K562 (cell line): ENCODE data around the gene CNIH4. TPM values are rescaled to one million over a fixed set of nuclear protein-coding genes. Genes with fewer than 3 reads are reported as not detected.

Experiments
- CBX3 ChIP-seq, 2 experiments: IDR thresholded peaks; 1 replicate in 1 of 2; 2 replicates in 1 of 2; pipeline ENCODE4 v1.6.1; 2012; ENCODE audit warnings: inconsistent platforms in 2 of 2, low read length in 2 of 2, borderline replicate concordance in 1 of 2, control low read depth in 1 of 2
- CC2D1A ChIP-seq: fragments of 450-650 bp; IDR thresholded peaks from 2 replicates; pipeline ENCODE4 v1.6.1; 2017; ENCODE audit warnings: mild to moderate bottlenecking
- CEBPB ChIP-seq: fragments of 450-650 bp; IDR thresholded peaks from 2 replicates; pipeline ENCODE4 v1.6.1; 2016; ENCODE audit warnings: missing genetic modification characterization, missing compliant biosample characterization
- ELF2 ChIP-seq: fragments of 250-450 bp; sonication (Bioruptor Pico); IDR thresholded peaks from 2 replicates; pipeline ENCODE4 v1.5.0; 2021; ENCODE audit warnings: mild to moderate bottlenecking
- HDGF ChIP-seq: fragments of 450-650 bp; IDR thresholded peaks from 2 replicates; pipeline ENCODE4 v1.6.1; 2016
- HMG20B ChIP-seq: fragments of 250-450 bp; sonication (Bioruptor Pico); IDR thresholded peaks from 2 replicates; pipeline ENCODE4 v1.5.0; 2021; ENCODE audit warnings: mild to moderate bottlenecking
- HNRNPL ChIP-seq: fragments of 200-400 bp; formaldehyde crosslinking; IDR thresholded peaks from 2 replicates; pipeline ENCODE4 v1.6.1; 2017; ENCODE audit warnings: low read depth, mild to moderate bottlenecking, low read length
- KDM4B ChIP-seq, 2 experiments: fragments of 450-650 bp in 1 of 2; sonication (generic) in 1 of 2; IDR thresholded peaks; 2 replicates each; pipeline ENCODE4 v1.6.1; 2016 to 2017; ENCODE audit warnings: borderline replicate concordance in 2 of 2, antibody characterized with exemption in 1 of 2, low read depth in 1 of 2, mild to moderate bottlenecking in 1 of 2
- MCM3 ChIP-seq: fragments of 450-650 bp; IDR thresholded peaks from 2 replicates; pipeline ENCODE4 v1.6.1; 2016
- PPARD ChIP-seq: fragments of 250-450 bp; sonication (Bioruptor Pico); IDR thresholded peaks from 2 replicates; pipeline ENCODE4 v1.8.0; 2022; ENCODE audit warnings: inconsistent platforms, mild to moderate bottlenecking, moderate library complexity
- PRPF4 ChIP-seq: fragments of 200-400 bp; formaldehyde crosslinking; IDR thresholded peaks from one replicate; pipeline ENCODE4 v1.6.1; 2017; ENCODE audit warnings: low read length, low read depth, mild to moderate bottlenecking; ENCODE audit not compliant: insufficient read depth, poor library complexity, severe bottlenecking
- SREBF1 ChIP-seq: fragments of 150-350 bp; IDR thresholded peaks from 2 replicates; pipeline ENCODE4 v1.6.1; 2014; ENCODE audit warnings: antibody characterized with exemption, low read depth, low read length, borderline replicate concordance
- SREBF2 ChIP-seq: sonication (generic); formaldehyde crosslinking; IDR thresholded peaks from 2 replicates; pipeline ENCODE4 v1.4.0; 2020; ENCODE audit warnings: mild to moderate bottlenecking, missing genetic modification reagents
- TEAD4 ChIP-seq, 2 experiments: sonication (generic) in 1 of 2; formaldehyde crosslinking in 1 of 2; IDR thresholded peaks; 2 replicates each; pipeline versions ENCODE4 v1.6.1 to v1.8.0; 2012 to 2022; ENCODE audit warnings: borderline replicate concordance in 1 of 2, inconsistent platforms in 1 of 2, low read length in 1 of 2, mild to moderate bottlenecking in 1 of 2, missing genetic modification reagents in 1 of 2
- TOE1 ChIP-seq, 2 experiments: fragments of 450-650 bp in 1 of 2; sonication (generic) in 1 of 2; formaldehyde crosslinking in 1 of 2; IDR thresholded peaks; 2 replicates each; pipeline versions ENCODE4 v1.7.1 to v1.8.0; 2016 to 2022; ENCODE audit warnings: borderline replicate concordance in 2 of 2, mild to moderate bottlenecking in 2 of 2, antibody characterized with exemption in 1 of 2, inconsistent platforms in 1 of 2, low read depth in 1 of 2, missing genetic modification reagents in 1 of 2, moderate library complexity in 1 of 2
- XRCC3 ChIP-seq: fragments of 450-650 bp; IDR thresholded peaks from 2 replicates; pipeline ENCODE4 v1.6.1; 2017; ENCODE audit warnings: mild to moderate bottlenecking, moderate library complexity
- ZBED1 ChIP-seq: IDR thresholded peaks from 2 replicates; pipeline ENCODE4 v1.6.1; 2014
- ZBTB9 ChIP-seq: fragments of 450-650 bp; formaldehyde crosslinking; IDR thresholded peaks from 2 replicates; pipeline ENCODE4 v1.4.0; 2020; ENCODE audit warnings: mild to moderate bottlenecking, moderate library complexity
- ZC3H8 ChIP-seq: fragments of 450-650 bp; IDR thresholded peaks from 2 replicates; pipeline ENCODE4 v1.6.1; 2017
- ZEB2 ChIP-seq: fragments of 450-650 bp; IDR thresholded peaks from 2 replicates; pipeline ENCODE4 v1.6.1; 2016
- ZNF134 ChIP-seq: fragments of 250-450 bp; sonication (Bioruptor Pico); conservative IDR thresholded peaks from 2 replicates; pipeline ENCODE4 v1.4.0; 2020
- ZNF445 ChIP-seq: fragments of 250-450 bp; sonication (Bioruptor Pico); IDR thresholded peaks from 2 replicates; pipeline ENCODE4 v1.4.0; 2020; ENCODE audit warnings: low read depth, mild to moderate bottlenecking, moderate library complexity
- polyA plus RNA-seq, 8 experiments: library from polyadenylated mRNA; depleted of rRNA in 4 of 8; stranded (reverse) in 5 of 8; unstranded in 3 of 8; fragments of >200 nt; fragmentation: Nextera tagmentation in 2 of 8; fragmentation: Illumina TruSeq in 1 of 8; extraction: Ambion mirVana in 2 of 8; extraction: Trizol in 1 of 8; gene quantifications; 2 replicates each; pipeline versions ENCODE4 v1.2.1 to v1.2.3, GENCODE V29; 2011 to 2014; ENCODE audit warnings: inconsistent platforms in 1 of 8, missing spikeins in 1 of 8
- total RNA-seq, 7 experiments: library from RNA; depleted of rRNA in 6 of 7; stranded (reverse); fragments of >200 nt in 6 of 7; fragmentation: Illumina TruSeq in 2 of 7; extraction: Trizol in 2 of 7; gene quantifications; 2 replicates each; pipeline versions ENCODE4 v1.2.1 to v1.2.3, GENCODE V29; 2011 to 2021; ENCODE audit warnings: low replicate concordance in 1 of 7
- TF ChIP-seq, protein P1 (sequence below): fragments of 450-650 bp; formaldehyde crosslinking; IDR thresholded peaks from 2 replicates; pipeline ENCODE4 v1.4.0; 2020; ENCODE audit warnings: mild to moderate bottlenecking, moderate library complexity
- TF ChIP-seq, protein P2 (sequence below), 2 experiments: IDR thresholded peaks in 1 of 2; conservative IDR thresholded peaks in 1 of 2; 2 replicates each; pipeline ENCODE4 v1.6.1; 2016; ENCODE audit warnings: low read depth in 2 of 2, mild to moderate bottlenecking in 1 of 2, missing compliant biosample characterization in 1 of 2, missing genetic modification characterization in 1 of 2, moderate library complexity in 1 of 2

Gene CNIH4
- total and polyA plus RNA-seq, 9 of the 15 experiments (the other 6 are each of a cell fraction or from before 2014, with no cell fraction given), result 41.3 to 266 (median 61.1) TPM

DNA sequence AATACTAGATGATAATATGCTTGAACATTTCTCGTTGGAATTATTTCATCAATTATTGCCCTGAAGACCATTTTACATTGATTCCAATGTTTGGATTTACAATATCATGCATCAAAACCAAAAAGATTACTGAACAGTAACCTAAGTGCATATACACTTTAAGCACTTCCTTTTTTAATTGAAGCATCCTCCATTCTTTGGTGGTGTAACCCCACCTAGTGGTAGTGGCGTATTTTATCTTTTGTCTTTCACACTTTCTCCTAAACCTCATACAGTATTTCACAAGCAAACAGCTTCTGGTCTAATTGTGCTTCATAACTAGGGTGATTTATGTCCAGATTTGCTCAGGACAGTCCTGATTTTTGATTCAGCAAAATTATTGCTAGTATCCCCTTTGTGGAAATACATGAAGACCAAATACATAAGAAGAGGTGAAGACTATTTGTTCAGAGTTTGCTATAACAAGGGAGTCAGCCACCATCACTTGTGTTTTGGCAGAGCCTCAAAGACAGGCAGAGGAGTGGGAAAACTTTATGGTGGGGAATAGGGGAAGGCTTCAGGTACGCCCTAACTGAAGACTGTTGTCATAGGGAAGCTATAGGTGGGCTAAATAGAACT is 23.3 kb upstream of the CNIH4 start (continued):
- TF ChIP-seq, protein P1, sequence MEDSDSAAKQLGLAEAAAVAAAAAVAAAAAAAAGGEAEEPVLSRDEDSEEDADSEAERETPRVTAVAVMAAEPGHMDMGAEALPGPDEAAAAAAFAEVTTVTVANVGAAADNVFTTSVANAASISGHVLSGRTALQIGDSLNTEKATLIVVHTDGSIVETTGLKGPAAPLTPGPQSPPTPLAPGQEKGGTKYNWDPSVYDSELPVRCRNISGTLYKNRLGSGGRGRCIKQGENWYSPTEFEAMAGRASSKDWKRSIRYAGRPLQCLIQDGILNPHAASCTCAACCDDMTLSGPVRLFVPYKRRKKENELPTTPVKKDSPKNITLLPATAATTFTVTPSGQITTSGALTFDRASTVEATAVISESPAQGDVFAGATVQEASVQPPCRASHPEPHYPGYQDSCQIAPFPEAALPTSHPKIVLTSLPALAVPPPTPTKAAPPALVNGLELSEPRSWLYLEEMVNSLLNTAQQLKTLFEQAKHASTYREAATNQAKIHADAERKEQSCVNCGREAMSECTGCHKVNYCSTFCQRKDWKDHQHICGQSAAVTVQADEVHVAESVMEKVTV (CRISPR knock-in tag), result peak; percentile 81
- TF ChIP-seq HMG20B (CRISPR knock-in tag), result no peak
- peak; percentile 42; the same call in 1 of the 2 replicates for TF ChIP-seq TOE1 (IDR thresholded peaks at IDR 0.05; ENCODE audit: borderline replicate concordance)
- TF ChIP-seq TOE1 (CRISPR knock-in tag; IDR thresholded peaks at IDR 0.05; ENCODE audit: borderline replicate concordance, low read depth), result no peak
- 0 out of 2 replicates have a peak, but pooled peaks have one; percentile 20 for TF ChIP-seq ZBTB9 (CRISPR knock-in tag)
- no peak for TF ChIP-seq SREBF1
- peak; percentile 34; the same call in 1 of the 2 replicates for TF ChIP-seq TEAD4 (IDR thresholded peaks at IDR 0.05; ENCODE audit: low read length)
- no peak for TF ChIP-seq TEAD4 (CRISPR knock-in tag; IDR thresholded peaks at IDR 0.05; ENCODE audit: borderline replicate concordance)
- TF ChIP-seq PRPF4, result no peak
- TF ChIP-seq HNRNPL, result no peak
- TF ChIP-seq, protein P2, sequence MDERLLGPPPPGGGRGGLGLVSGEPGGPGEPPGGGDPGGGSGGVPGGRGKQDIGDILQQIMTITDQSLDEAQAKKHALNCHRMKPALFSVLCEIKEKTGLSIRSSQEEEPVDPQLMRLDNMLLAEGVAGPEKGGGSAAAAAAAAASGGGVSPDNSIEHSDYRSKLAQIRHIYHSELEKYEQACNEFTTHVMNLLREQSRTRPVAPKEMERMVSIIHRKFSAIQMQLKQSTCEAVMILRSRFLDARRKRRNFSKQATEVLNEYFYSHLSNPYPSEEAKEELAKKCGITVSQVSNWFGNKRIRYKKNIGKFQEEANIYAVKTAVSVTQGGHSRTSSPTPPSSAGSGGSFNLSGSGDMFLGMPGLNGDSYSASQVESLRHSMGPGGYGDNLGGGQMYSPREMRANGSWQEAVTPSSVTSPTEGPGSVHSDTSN (CRISPR knock-in tag; IDR thresholded peaks at IDR 0.05; ENCODE audit: low read depth), result no peak
- TF ChIP-seq, protein P2 (tag; conservative IDR thresholded peaks at IDR 0.05; ENCODE audit: low read depth), result no peak
- no peak for TF ChIP-seq PPARD (CRISPR knock-in tag)
- TF ChIP-seq ZC3H8, result no peak
- TF ChIP-seq KDM4B (IDR thresholded peaks at IDR 0.05; ENCODE audit: borderline replicate concordance in 2 of 2, low read depth in 1 of 2), result peak in 1 of 2 experiments; percentile 41; a peak in 1 of 4 replicates
- no peak for TF ChIP-seq HDGF
- TF ChIP-seq CBX3 (IDR thresholded peaks at IDR 0.05; ENCODE audit: borderline replicate concordance in 1 of 2, low read length in 2 of 2), result peak in 1 of 2 experiments; percentile 50; a peak in 1 of 3 replicates
- TF ChIP-seq XRCC3, result peak; percentile 72; the same call in 1 of the 2 replicates
- TF ChIP-seq MCM3, result no peak
- no peak for TF ChIP-seq SREBF2 (CRISPR knock-in tag)
- TF ChIP-seq ZNF445, result peak; percentile 21; the same call in 1 of the 2 replicates
- peak; percentile 70 for TF ChIP-seq CC2D1A
- no peak for TF ChIP-seq ZBED1
- no peak for TF ChIP-seq ZEB2
- TF ChIP-seq CEBPB (tag), result peak; percentile 79
- no peak for TF ChIP-seq ELF2 (CRISPR knock-in tag)
- TF ChIP-seq ZNF134 (CRISPR knock-in tag), result no peak
